OCI-LY1 (cell line): Measurements from ENCODE around the gene EOGT.

Experiments
- EZH2 ChIP-seq: fragments of 200-600 bp; sonication (generic), shearing (Covaris generic); IDR thresholded peaks from 2 replicates; pipeline ENCODE4 v1.8.0; 2017; ENCODE audit warnings: borderline replicate concordance, mixed run types, mild to moderate bottlenecking, antibody characterized with exemption, low read length, moderate library complexity, mixed read lengths
- TF ChIP-seq, protein P1 (sequence below): fragments of 200-600 bp; sonication (generic), shearing (Covaris generic); IDR thresholded peaks from 2 replicates; pipeline ENCODE4 v1.5.1; 2017; ENCODE audit warnings: mild to moderate bottlenecking, antibody characterized with exemption, low read length, moderate library complexity, mixed read lengths

GRCh38 chr3:68977486-68978167 lies 35.9 kb downstream of the EOGT start:
- TF ChIP-seq, protein P1, sequence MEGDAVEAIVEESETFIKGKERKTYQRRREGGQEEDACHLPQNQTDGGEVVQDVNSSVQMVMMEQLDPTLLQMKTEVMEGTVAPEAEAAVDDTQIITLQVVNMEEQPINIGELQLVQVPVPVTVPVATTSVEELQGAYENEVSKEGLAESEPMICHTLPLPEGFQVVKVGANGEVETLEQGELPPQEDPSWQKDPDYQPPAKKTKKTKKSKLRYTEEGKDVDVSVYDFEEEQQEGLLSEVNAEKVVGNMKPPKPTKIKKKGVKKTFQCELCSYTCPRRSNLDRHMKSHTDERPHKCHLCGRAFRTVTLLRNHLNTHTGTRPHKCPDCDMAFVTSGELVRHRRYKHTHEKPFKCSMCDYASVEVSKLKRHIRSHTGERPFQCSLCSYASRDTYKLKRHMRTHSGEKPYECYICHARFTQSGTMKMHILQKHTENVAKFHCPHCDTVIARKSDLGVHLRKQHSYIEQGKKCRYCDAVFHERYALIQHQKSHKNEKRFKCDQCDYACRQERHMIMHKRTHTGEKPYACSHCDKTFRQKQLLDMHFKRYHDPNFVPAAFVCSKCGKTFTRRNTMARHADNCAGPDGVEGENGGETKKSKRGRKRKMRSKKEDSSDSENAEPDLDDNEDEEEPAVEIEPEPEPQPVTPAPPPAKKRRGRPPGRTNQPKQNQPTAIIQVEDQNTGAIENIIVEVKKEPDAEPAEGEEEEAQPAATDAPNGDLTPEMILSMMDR = no peak
- no peak for TF ChIP-seq EZH2
